ENCODE data around the gene KLK13. TPM values are rescaled to one million over a fixed set of nuclear protein-coding genes. Genes with fewer than 3 reads are reported as not detected.

Gene KLK13
- total RNA-seq, 1 donor from 2014 or later, result not detected

GRCh38 chr19:51030631-51031030 is 34.3 kb downstream of the KLK13 start:
- no peak for DNase-seq (ENCODE audit: low read depth)
- TF ChIP-seq, protein P1, sequence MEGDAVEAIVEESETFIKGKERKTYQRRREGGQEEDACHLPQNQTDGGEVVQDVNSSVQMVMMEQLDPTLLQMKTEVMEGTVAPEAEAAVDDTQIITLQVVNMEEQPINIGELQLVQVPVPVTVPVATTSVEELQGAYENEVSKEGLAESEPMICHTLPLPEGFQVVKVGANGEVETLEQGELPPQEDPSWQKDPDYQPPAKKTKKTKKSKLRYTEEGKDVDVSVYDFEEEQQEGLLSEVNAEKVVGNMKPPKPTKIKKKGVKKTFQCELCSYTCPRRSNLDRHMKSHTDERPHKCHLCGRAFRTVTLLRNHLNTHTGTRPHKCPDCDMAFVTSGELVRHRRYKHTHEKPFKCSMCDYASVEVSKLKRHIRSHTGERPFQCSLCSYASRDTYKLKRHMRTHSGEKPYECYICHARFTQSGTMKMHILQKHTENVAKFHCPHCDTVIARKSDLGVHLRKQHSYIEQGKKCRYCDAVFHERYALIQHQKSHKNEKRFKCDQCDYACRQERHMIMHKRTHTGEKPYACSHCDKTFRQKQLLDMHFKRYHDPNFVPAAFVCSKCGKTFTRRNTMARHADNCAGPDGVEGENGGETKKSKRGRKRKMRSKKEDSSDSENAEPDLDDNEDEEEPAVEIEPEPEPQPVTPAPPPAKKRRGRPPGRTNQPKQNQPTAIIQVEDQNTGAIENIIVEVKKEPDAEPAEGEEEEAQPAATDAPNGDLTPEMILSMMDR (conservative IDR thresholded peaks at IDR 0.05; ENCODE audit: low read depth, low read length), result no peak

DNA sequence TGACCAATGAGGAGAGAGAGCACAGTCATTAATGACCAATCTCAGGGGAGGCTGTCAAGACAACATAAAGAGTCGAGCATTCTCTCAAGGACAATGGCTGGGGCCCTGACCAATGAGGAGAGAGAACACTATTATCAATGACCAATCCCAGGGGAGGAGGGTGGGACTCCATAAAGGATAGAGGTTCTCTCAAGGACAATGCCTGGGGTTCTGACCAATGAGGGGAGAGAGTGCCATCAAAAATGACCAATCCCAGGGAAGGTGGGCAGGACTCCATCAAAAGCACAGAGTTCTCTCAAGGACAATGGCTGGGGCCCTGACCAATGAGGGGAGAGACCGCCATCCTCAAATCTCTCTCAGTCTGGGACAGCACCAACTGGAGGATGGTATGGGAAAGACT is 35.2 kb downstream of the KLK13 start:
- TF ChIP-seq, protein P1 (conservative IDR thresholded peaks at IDR 0.05; ENCODE audit: low read depth, low read length), result no peak
- no peak overlapping the region for H3K4me3 ChIP-seq (ENCODE audit: low read depth, low read length)
- DNase-seq (ENCODE audit: low read depth), result no peak

More at GRCh38 chr19:51030631-51031030, 34.3 kb downstream of the KLK13 start:
- no peak overlapping the region for H3K4me3 ChIP-seq (ENCODE audit: low read depth, low read length)

- TF ChIP-seq, protein P1 (conservative IDR thresholded peaks at IDR 0.05; ENCODE audit: low read depth, low read length), result no peak
Measured at GRCh38 chr19:51027873-51028272, 37.0 kb downstream of the KLK13 start.

DNA sequence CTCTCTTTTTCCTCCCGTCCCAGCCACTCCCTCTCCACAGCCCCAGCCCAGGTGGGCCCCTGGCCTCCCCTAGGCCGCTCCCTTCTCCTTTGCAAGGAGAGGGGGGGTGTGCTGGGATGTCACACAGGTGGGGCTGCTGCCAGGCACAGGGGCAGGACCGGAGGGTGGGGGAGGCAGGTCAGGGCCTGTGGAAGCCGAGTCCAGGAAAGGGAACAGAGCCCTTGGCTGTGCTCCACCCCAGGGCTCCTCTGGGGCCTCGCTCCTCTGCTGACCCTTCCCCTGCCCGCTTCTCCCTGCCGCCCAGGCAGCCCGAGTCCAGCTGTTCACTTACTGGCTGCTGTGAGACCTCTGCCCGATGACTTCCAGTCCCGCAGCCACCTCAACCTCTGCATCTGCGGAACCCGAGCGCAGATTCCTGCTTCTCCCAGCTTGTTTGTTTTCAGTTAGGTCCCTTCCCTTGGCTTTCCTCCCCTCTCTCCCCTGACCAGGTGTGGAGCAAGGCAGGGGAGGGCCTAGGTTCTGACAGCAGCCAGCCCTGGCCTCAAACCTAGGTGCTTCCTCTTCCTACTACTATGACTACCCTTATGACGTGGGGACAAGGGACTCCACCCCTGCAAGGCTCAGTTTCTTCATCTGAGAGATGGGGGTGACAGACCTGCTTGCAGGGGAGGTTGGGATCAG is 37.6 kb downstream of the KLK13 start:
- TF ChIP-seq, protein P1 (conservative IDR thresholded peaks at IDR 0.05; ENCODE audit: low read depth, low read length), result no peak
- DNase-seq (ENCODE audit: low read depth), result no peak
- no peak overlapping the region for H3K4me3 ChIP-seq (ENCODE audit: low read depth, low read length)

More at GRCh38 chr19:51027873-51028272, 37.0 kb downstream of the KLK13 start:
- no peak overlapping the region for H3K4me3 ChIP-seq (ENCODE audit: low read depth, low read length)
- no peak for DNase-seq (ENCODE audit: low read depth)

DNA sequence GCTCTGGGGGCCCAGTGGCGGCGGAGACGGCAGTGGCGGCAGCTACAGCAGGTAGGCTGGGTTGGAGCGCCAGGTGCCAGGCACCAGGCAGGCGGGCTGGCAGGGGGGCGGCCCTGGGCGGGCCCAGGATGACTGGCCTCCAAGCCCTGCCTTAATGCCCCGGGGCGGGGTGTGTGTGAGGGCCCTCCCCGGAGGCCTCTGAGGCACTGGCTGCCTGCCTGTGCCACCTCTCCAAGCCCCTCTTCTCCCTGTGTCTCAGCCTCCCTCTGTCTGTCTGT is 38.4 kb downstream of the KLK13 start, which contains the start of gene KLK11:
KLK11 (minus strand) TSS at position 63 of the 278 bp plus-strand sequence. CDS start 985 bp downstream, outside the sequence.
- no peak for DNase-seq (ENCODE audit: low read depth)
- TF ChIP-seq, protein P1 (conservative IDR thresholded peaks at IDR 0.05; ENCODE audit: low read depth, low read length), result no peak
- no peak within 1 kb of the TSS for H3K4me3 ChIP-seq (ENCODE audit: low read depth, low read length)

DNA sequence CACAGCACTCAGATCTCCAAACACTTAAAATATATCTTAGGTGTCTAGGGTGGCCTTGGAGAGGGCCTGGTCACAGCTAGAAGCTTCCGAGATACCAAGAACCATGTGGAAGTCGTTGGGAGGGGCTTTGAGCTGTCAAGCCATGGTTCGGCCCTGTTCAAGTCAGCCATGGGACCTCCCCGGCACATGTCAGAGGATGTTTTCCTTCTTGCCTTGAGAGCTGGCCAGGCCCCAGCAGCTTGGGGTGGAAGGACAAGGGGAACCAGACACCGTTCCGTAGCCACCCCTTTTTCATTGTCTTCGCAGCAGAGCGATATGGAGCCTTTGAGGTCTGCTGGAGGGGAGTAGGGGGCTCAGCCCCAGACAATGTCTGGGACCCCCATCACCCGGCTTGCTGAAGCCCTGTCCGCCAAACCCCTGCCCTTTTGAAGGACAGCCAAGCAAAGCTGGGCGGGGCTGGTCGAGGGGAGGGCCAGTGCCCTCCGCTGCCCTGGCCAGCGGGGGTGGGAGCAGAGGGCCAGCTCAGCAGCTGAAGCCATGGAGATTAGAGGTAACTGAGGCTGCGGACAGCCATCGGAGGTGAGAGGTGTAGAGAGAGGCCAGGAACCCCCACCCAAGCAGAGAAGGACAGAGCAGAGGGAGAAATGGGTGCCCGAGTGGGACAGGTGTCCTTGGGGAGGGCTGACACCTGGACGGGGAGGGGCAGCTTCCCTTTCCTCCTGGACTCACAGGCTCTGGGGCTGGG is 38.9 kb downstream of the KLK13 start:
- no peak for DNase-seq (ENCODE audit: low read depth)
- no peak overlapping the region for H3K4me3 ChIP-seq (ENCODE audit: low read depth, low read length)
- TF ChIP-seq, protein P1 (conservative IDR thresholded peaks at IDR 0.05; ENCODE audit: low read depth, low read length), result no peak
